Keratinocyte (primary cell): Measurements from ENCODE around the gene RALGPS1. TPM values are rescaled to one million over a fixed set of nuclear protein-coding genes. Genes with fewer than 3 reads are reported as not detected.

Source experiments
- DNase-seq: peaks from one replicate; pipeline ENCODE4 v3.0.0-alpha.2; 2011; ENCODE audit warnings: low read depth, missing footprints, low spot score
- FAIRE-seq: peaks from 2 replicates; lab custom pipeline; 2011; peaks lifted over from hg19 to GRCh38; lab: Jason Lieb, UNC
- H2AFZ ChIP-seq: 2 replicates; pipeline ENCODE4 v1.6.0; 2012; ENCODE audit warnings: low read length, control low read depth, inconsistent platforms; ENCODE audit not compliant: control insufficient read depth
- H3K27ac ChIP-seq: 2 replicates; pipeline ENCODE4 v1.5.1; 2011; ENCODE audit warnings: low read length; ENCODE audit not compliant: control insufficient read depth, insufficient read depth
- H3K27me3 ChIP-seq: 3 replicates; pipeline ENCODE4 v1.6.0; 2011; ENCODE audit warnings: low read length; ENCODE audit not compliant: control insufficient read depth, insufficient read depth; ENCODE audit errors: extremely low read depth
- H3K36me3 ChIP-seq, 2 experiments: 2 replicates in 1 of 2; 3 replicates in 1 of 2; pipeline ENCODE4 v1.5.1; 2011; ENCODE audit warnings: low read length in 2 of 2, mild to moderate bottlenecking in 1 of 2; ENCODE audit not compliant: control insufficient read depth in 2 of 2, insufficient read depth in 2 of 2; ENCODE audit errors: extremely low read depth in 1 of 2
- H3K4me1 ChIP-seq: 3 replicates; pipeline ENCODE4 v1.5.1; 2011; ENCODE audit warnings: low read length; ENCODE audit not compliant: control insufficient read depth, insufficient read depth; ENCODE audit errors: extremely low read depth
- H3K4me2 ChIP-seq: 3 replicates; pipeline ENCODE4 v1.6.0; 2011; ENCODE audit warnings: low read depth, low read length; ENCODE audit not compliant: control insufficient read depth, insufficient read depth; ENCODE audit errors: extremely low read depth
- H3K4me3 ChIP-seq, 3 experiments: fragments of 200-600 bp in 1 of 3; sonication (generic) in 1 of 3; 2 replicates in 2 of 3; 3 replicates in 1 of 3; pipeline ENCODE4 v1.5.1; 2011 to 2016; ENCODE audit warnings: low read length in 3 of 3, mild to moderate bottlenecking in 3 of 3, control low read depth in 2 of 3, inconsistent platforms in 1 of 3, low read depth in 1 of 3, mixed read lengths in 1 of 3, mixed run types in 1 of 3, moderate library complexity in 1 of 3; ENCODE audit not compliant: control insufficient read depth in 2 of 3, insufficient read depth in 2 of 3; ENCODE audit errors: extremely low read depth in 1 of 3
- H3K79me2 ChIP-seq: 2 replicates; pipeline ENCODE4 v1.6.0; 2012; ENCODE audit warnings: low read length; ENCODE audit not compliant: control insufficient read depth, insufficient read depth
- H3K9ac ChIP-seq: 3 replicates; pipeline ENCODE4 v1.6.0; 2011; ENCODE audit warnings: low read length; ENCODE audit not compliant: control insufficient read depth, insufficient read depth; ENCODE audit errors: extremely low read depth
- H3K9me1 ChIP-seq: 3 replicates; pipeline ENCODE4 v1.6.0; 2011; ENCODE audit warnings: low read length; ENCODE audit not compliant: control insufficient read depth, insufficient read depth; ENCODE audit errors: extremely low read depth
- H3K9me3 ChIP-seq: 2 replicates; pipeline ENCODE4 v1.5.1; 2012; ENCODE audit warnings: low read depth, low read length; ENCODE audit not compliant: control insufficient read depth
- H4K20me1 ChIP-seq: 3 replicates; pipeline ENCODE4 v1.6.0; 2011; ENCODE audit warnings: low read length; ENCODE audit not compliant: control insufficient read depth, insufficient read depth; ENCODE audit errors: extremely low read depth
- CTCF ChIP-seq, 3 experiments: IDR thresholded peaks in 1 of 3; conservative IDR thresholded peaks in 1 of 3; optimal IDR thresholded peaks in 1 of 3; 2 replicates in 2 of 3; 3 replicates in 1 of 3; pipeline versions ENCODE3 to v1.5.1; 2011; ENCODE audit warnings: low read length in 3 of 3, mild to moderate bottlenecking in 3 of 3, moderate library complexity in 2 of 3, control low read depth in 1 of 3, inconsistent platforms in 1 of 3; ENCODE audit not compliant: insufficient read depth in 2 of 3; ENCODE audit errors: extremely low read depth in 1 of 3
- EZH2 ChIP-seq: IDR thresholded peaks from one replicate; pipeline ENCODE4 v1.6.1; 2012; ENCODE audit warnings: inconsistent platforms, mild to moderate bottlenecking, low read length, moderate library complexity
- dilution Hi-C: fragments of 300-500 bp; cut with MboI; formaldehyde crosslinking; loops from one replicate; pipeline ENCODE4 v1.7.0; 2020; ENCODE audit warnings: low sequenced_read_pairs; ENCODE audit not compliant: extremely low pct_ligation_motif_present
- polyA plus RNA-seq, 5 experiments: library from polyadenylated mRNA; depleted of rRNA in 3 of 5; stranded (reverse) in 3 of 5; stranded (forward) in 1 of 5; unstranded in 1 of 5; fragments of >200 nt; gene quantifications; 1 replicate in 1 of 5; 2 replicates in 3 of 5; 3 replicates in 1 of 5; pipeline versions ENCODE4 v1.2.1 to v1.2.3, GENCODE V29; 2011 to 2012; ENCODE audit warnings: missing spikeins in 2 of 5, low read depth in 1 of 5, low replicate concordance in 1 of 5

The RALGPS1 gene
- polyA plus RNA-seq, 1 donor (not counting 4 experiments of a cell fraction or from before 2014, with no cell fraction given), result 0.56 TPM

GRCh38 chr9:126983767-126984166 lies 69.2 kb downstream of the RALGPS1 start:
- Histone ChIP-seq H3K4me2 (no peak overlapping the region), H3K27ac (no peak overlapping the region), H4K20me1 (no peaks in the 10 kb centered on the region), H3K36me3 (no peaks in the 10 kb centered on the region), H3K9ac (no peak overlapping the region), H3K4me3 (no peak overlapping the region), H3K27me3 (no peaks in the 10 kb centered on the region), H3K9me3 (peaks cover 7% of the 10 kb centered on the region), H3K4me1 (peaks cover 49% of the 10 kb centered on the region), H3K79me2 (no peaks in the 10 kb centered on the region), H2AFZ (no peak overlapping the region), H3K9me1 (no peaks in the 10 kb centered on the region)
- no peak for DNase-seq
- dilution Hi-C loops, result no loop called here
- no peak for FAIRE-seq
- TF ChIP-seq EZH2 (no peak), CTCF (optimal IDR thresholded peaks at IDR 0.05 in 1 of 3, IDR thresholded peaks at IDR 0.05 in 1 of 3, conservative IDR thresholded peaks at IDR 0.05 in 1 of 3; ENCODE audit: extremely low read depth in 1 of 3, insufficient read depth in 2 of 3, low read length in 3 of 3) (no peak)

DNA sequence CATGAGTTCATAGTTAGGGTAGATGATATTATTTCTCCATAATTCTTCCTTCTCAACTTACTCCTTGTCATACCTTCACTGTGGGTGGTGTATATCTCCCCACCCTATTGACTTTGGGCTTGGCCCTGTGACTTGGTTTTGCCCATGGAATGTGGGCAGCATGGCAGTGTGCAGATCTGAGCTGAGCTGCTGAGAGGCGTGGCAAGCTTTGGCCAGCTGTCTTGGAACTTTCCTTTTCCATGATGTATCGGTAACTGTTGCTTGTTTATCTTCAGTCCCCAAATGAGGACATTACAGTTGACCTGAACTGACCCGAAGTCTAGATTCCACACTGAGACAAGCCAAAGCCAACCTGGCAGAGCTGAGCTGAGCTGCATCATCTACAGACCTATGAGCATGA lies 70.4 kb downstream of the RALGPS1 start:
- dilution Hi-C loops, result no loop called here
- no peaks in the 10 kb centered on the region for H3K79me2 ChIP-seq
- no peaks in the 10 kb centered on the region for H4K20me1 ChIP-seq
- H2AFZ ChIP-seq, result no peak overlapping the region
- no peak overlapping the region for H3K9ac ChIP-seq
- no peak for DNase-seq
- no peak overlapping the region for H3K4me3 ChIP-seq
- peaks cover 7% of the 10 kb centered on the region for H3K9me3 ChIP-seq
- peak; percentile 44 for FAIRE-seq
- H3K27ac ChIP-seq, result no peak overlapping the region
- peaks cover 5% of the 10 kb centered on the region for H3K27me3 ChIP-seq
- H3K9me1 ChIP-seq, result no peaks in the 10 kb centered on the region
- no peaks in the 10 kb centered on the region for H3K36me3 ChIP-seq
- H3K4me2 ChIP-seq, result peak overlapping the region; percentile 65
- H3K4me1 ChIP-seq, result peaks cover 37% of the 10 kb centered on the region
- TF ChIP-seq CTCF (optimal IDR thresholded peaks at IDR 0.05 in 1 of 3, IDR thresholded peaks at IDR 0.05 in 1 of 3, conservative IDR thresholded peaks at IDR 0.05 in 1 of 3; ENCODE audit: extremely low read depth in 1 of 3, insufficient read depth in 2 of 3, low read length in 3 of 3) (no peak), EZH2 (no peak)
